Cerebellar cortex (tissue), 1 donor: ENCODE measurements around the gene KIAA1671.
"Not testable (repeated sequence)": the region's sequence is repeated elsewhere in the genome, so short reads cannot be mapped to it uniquely, and the experiment has no call there.

Source experiments
- DNase-seq: peaks from one replicate; pipeline ENCODE4 v3.0.0-alpha.2; 2015; ENCODE audit warnings: low spot score

The KIAA1671 gene

DNA sequence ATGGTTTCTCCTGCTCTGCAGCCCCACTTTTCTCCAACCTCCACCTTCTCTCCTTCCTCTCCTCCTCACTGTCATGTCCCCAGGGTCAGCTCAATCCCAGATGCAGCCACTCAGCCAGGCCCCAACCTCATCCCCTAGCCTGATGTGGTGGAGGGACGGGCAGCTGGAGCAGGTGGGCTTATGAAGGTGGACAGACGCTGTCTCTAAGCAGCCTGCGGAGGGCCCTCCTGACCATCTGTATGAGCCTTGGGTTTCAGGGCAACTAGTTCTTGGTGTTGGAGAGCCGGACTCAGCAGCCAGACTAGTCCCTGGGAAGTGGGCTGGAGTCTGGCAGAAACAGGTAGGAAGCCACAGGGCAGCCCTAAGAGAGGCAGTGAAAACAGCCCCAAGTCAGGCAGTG is 285.0 kb downstream of the KIAA1671 start:
- no peak for DNase-seq

GRCh38 chr22:25238058-25238457 is 285.5 kb downstream of the KIAA1671 start:
- DNase-seq, result not testable (repeated sequence)
